Astrocyte (in vitro differentiated cells and primary cell): Measurements from ENCODE around the gene HS2ST1. TPM values are rescaled to one million over a fixed set of nuclear protein-coding genes. Genes with fewer than 3 reads are reported as not detected.

ENCODE experiments used
- DNase-seq: peaks from one replicate; pipeline ENCODE4 v3.0.0-alpha.2; 2010; ENCODE audit warnings: low read depth
- FAIRE-seq: peaks from 2 replicates; lab custom pipeline; 2011; peaks lifted over from hg19 to GRCh38; lab: Jason Lieb, UNC
- H2AFZ ChIP-seq: 2 replicates; pipeline ENCODE4 v1.6.0; 2012; ENCODE audit warnings: low read depth, low read length, inconsistent platforms
- H3K27ac ChIP-seq: 2 replicates; pipeline ENCODE4 v1.5.1; 2011; ENCODE audit warnings: low read depth, low read length, inconsistent platforms
- H3K27me3 ChIP-seq: 2 replicates; pipeline ENCODE4 v1.6.0; 2011; ENCODE audit warnings: low read length, inconsistent platforms; ENCODE audit not compliant: insufficient read depth
- H3K36me3 ChIP-seq: 2 replicates; pipeline ENCODE4 v1.5.1; 2011; ENCODE audit warnings: low read length, inconsistent platforms; ENCODE audit not compliant: insufficient read depth
- H3K4me1 ChIP-seq: 2 replicates; pipeline ENCODE4 v1.5.1; 2011; ENCODE audit warnings: low read length, inconsistent platforms; ENCODE audit not compliant: insufficient read depth
- H3K4me2 ChIP-seq: 2 replicates; pipeline ENCODE4 v1.6.0; 2012; ENCODE audit warnings: low read length, inconsistent platforms
- H3K4me3 ChIP-seq: 2 replicates; pipeline ENCODE4 v1.5.1; 2011; ENCODE audit warnings: low read depth, mild to moderate bottlenecking, low read length, inconsistent platforms; ENCODE audit not compliant: insufficient read depth
- H3K79me2 ChIP-seq: 2 replicates; pipeline ENCODE4 v1.6.0; 2012; ENCODE audit warnings: mild to moderate bottlenecking, low read length, inconsistent platforms; ENCODE audit not compliant: insufficient read depth
- H3K9ac ChIP-seq: 2 replicates; pipeline ENCODE4 v1.6.0; 2012; ENCODE audit warnings: mild to moderate bottlenecking, low read length, inconsistent platforms
- H3K9me3 ChIP-seq: 2 replicates; pipeline ENCODE4 v1.5.1; 2012; ENCODE audit warnings: low read depth, mild to moderate bottlenecking, low read length, inconsistent platforms; ENCODE audit not compliant: insufficient read depth
- H4K20me1 ChIP-seq: 2 replicates; pipeline ENCODE4 v1.6.0; 2012; ENCODE audit warnings: low read length, inconsistent platforms; ENCODE audit not compliant: insufficient read depth
- H3K27ac Mint-ChIP-seq: one replicate; pipeline ENCODE4 v1.8.0; 2021; ENCODE audit warnings: mild to moderate bottlenecking, mixed read lengths; ENCODE audit not compliant: unreplicated experiment
- H3K27me3 Mint-ChIP-seq: one replicate; pipeline ENCODE4 v1.8.0; 2021; ENCODE audit warnings: low read depth, mixed read lengths; ENCODE audit not compliant: unreplicated experiment
- H3K36me3 Mint-ChIP-seq: one replicate; pipeline ENCODE4 v1.8.0; 2021; ENCODE audit warnings: low read depth, mixed read lengths; ENCODE audit not compliant: unreplicated experiment
- H3K4me1 Mint-ChIP-seq: one replicate; pipeline ENCODE4 v1.8.0; 2021; ENCODE audit warnings: low read depth, mixed read lengths; ENCODE audit not compliant: unreplicated experiment
- H3K4me3 Mint-ChIP-seq: one replicate; pipeline ENCODE4 v1.8.0; 2021; ENCODE audit warnings: mild to moderate bottlenecking, moderate library complexity, mixed read lengths; ENCODE audit not compliant: unreplicated experiment
- H3K9me3 Mint-ChIP-seq: one replicate; pipeline ENCODE4 v1.8.0; 2021; ENCODE audit warnings: mild to moderate bottlenecking, mixed read lengths; ENCODE audit not compliant: unreplicated experiment
- EZH2 ChIP-seq: IDR thresholded peaks from 2 replicates; pipeline ENCODE4 v1.6.1; 2012; ENCODE audit warnings: mild to moderate bottlenecking, low read length, inconsistent platforms; ENCODE audit not compliant: insufficient read depth
- total RNA-seq: library from RNA; stranded (reverse); gene quantifications from 2 replicates; pipeline ENCODE4 v1.2.1, GENCODE V29; 2021
- TF ChIP-seq, protein P1 (sequence below): IDR thresholded peaks from 2 replicates; pipeline ENCODE4 v1.5.1; 2011; ENCODE audit warnings: low read depth, mild to moderate bottlenecking, inconsistent platforms, low read length, moderate library complexity; ENCODE audit not compliant: insufficient read depth

The HS2ST1 gene
- total RNA-seq, 1 donor from 2014 or later: 34.7 TPM

DNA sequence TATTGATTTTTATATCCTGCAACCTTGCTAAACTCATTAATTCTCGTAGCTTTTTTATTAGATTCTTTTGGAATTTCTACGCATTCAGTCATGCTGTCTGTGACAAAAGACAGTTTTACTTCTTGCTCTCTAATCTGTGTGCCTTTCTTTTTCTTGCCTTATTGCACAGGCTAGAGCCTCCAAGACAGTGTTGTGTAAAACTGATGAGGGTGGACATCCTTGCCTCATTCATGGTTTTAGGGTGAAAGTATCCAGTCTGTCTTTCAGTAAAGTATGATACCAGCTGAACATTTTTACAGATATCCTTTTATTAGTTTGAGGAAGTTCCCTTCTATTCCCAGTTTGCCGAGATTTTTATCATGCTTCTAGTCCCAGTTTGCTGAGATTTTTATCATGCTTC, 133.8 kb downstream of the HS2ST1 start:
- H3K4me1 ChIP-seq: no peaks in the 10 kb centered on the region
- H3K9me3 ChIP-seq: no peaks in the 10 kb centered on the region
- DNase-seq (no peak), FAIRE-seq (no peak)
- Mint-ChIP-seq H3K9me3 (no peaks in the 10 kb centered on the region), H3K4me3 (no peak overlapping the region), H3K27me3 (no peaks in the 10 kb centered on the region), H3K36me3 (no peaks in the 10 kb centered on the region), H3K4me1 (peaks cover 4% of the 10 kb centered on the region), H3K27ac (no peak overlapping the region)
- TF ChIP-seq EZH2: no peak
- TF ChIP-seq, protein P1, sequence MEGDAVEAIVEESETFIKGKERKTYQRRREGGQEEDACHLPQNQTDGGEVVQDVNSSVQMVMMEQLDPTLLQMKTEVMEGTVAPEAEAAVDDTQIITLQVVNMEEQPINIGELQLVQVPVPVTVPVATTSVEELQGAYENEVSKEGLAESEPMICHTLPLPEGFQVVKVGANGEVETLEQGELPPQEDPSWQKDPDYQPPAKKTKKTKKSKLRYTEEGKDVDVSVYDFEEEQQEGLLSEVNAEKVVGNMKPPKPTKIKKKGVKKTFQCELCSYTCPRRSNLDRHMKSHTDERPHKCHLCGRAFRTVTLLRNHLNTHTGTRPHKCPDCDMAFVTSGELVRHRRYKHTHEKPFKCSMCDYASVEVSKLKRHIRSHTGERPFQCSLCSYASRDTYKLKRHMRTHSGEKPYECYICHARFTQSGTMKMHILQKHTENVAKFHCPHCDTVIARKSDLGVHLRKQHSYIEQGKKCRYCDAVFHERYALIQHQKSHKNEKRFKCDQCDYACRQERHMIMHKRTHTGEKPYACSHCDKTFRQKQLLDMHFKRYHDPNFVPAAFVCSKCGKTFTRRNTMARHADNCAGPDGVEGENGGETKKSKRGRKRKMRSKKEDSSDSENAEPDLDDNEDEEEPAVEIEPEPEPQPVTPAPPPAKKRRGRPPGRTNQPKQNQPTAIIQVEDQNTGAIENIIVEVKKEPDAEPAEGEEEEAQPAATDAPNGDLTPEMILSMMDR: no peak
- no peak overlapping the region for H3K4me3 ChIP-seq
- H3K27me3 ChIP-seq: no peaks in the 10 kb centered on the region
- no peak overlapping the region for H3K9ac ChIP-seq
- H3K4me2 ChIP-seq: no peak overlapping the region
- H3K36me3 ChIP-seq: no peaks in the 10 kb centered on the region
- H3K27ac ChIP-seq: no peak overlapping the region
- H4K20me1 ChIP-seq: no peaks in the 10 kb centered on the region
- H3K79me2 ChIP-seq: peaks cover 4% of the 10 kb centered on the region
- H2AFZ ChIP-seq: no peak overlapping the region

DNA sequence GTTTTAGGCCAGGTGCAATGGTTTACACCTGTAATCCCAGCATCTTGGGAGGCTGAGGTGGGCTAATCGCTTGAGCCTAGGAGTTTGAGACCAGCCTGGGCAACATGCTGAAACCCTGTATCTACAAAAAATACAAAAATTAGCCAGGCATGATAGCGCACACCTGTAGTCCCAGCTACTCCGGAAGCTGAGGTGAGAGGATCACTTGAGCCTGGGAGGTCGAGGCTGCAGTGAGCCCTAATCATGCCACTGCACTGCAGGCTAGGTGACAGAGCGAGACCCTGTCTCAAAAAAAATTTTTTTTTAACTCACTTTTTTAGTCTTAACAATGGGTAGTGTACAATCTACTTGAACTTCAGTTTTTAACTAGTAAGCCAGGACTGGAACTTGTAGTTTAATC, 137.5 kb downstream of the HS2ST1 start:
- Histone ChIP-seq H3K27ac (no peak overlapping the region), H3K36me3 (no peaks in the 10 kb centered on the region), H3K4me2 (no peak overlapping the region), H3K4me1 (no peaks in the 10 kb centered on the region), H3K79me2 (peaks cover 4% of the 10 kb centered on the region), H3K4me3 (no peak overlapping the region), H3K27me3 (no peaks in the 10 kb centered on the region), H4K20me1 (peaks cover 7% of the 10 kb centered on the region), H3K9ac (no peak overlapping the region), H3K9me3 (no peaks in the 10 kb centered on the region), H2AFZ (no peak overlapping the region)
- DNase-seq (no peak), FAIRE-seq (no peak)
- H3K9me3 Mint-ChIP-seq: no peaks in the 10 kb centered on the region
- H3K4me3 Mint-ChIP-seq: no peak overlapping the region
- no peak overlapping the region for H3K27ac Mint-ChIP-seq
- TF ChIP-seq EZH2: no peak
- TF ChIP-seq, protein P1: no peak
- H3K27me3 Mint-ChIP-seq: no peaks in the 10 kb centered on the region
- no peaks in the 10 kb centered on the region for H3K36me3 Mint-ChIP-seq
- H3K4me1 Mint-ChIP-seq: no peaks in the 10 kb centered on the region

DNA sequence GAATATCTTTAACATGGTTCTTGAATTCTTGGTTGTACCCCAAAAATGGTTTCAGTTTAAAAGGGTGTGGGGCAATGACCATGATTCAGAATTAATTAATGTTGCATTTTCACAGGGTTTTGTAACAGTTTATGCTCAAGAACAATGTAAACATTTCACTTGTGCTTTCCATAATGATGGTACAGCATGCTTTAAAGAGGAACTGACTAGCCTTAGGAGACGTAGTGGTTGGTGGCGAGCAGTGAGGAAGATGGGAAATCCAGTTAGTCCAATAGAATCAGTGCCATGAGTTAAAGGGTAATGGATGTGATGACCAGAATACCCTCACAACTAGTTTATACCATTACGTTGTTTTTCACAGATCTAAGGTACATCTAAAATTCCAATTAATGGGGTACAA, 138.0 kb downstream of the HS2ST1 start:
- no peak overlapping the region for H3K4me3 Mint-ChIP-seq
- no peaks in the 10 kb centered on the region for H3K27me3 Mint-ChIP-seq
- no peak overlapping the region for H2AFZ ChIP-seq
- no peak overlapping the region for H3K4me2 ChIP-seq
- no peaks in the 10 kb centered on the region for H3K9me3 Mint-ChIP-seq
- H3K79me2 ChIP-seq: peaks cover 4% of the 10 kb centered on the region
- DNase-seq (no peak), FAIRE-seq (no peak)
- TF ChIP-seq, protein P1: no peak
- TF ChIP-seq EZH2: no peak
- no peaks in the 10 kb centered on the region for H3K4me1 ChIP-seq
- H3K27me3 ChIP-seq: no peaks in the 10 kb centered on the region
- peaks cover 7% of the 10 kb centered on the region for H4K20me1 ChIP-seq
- no peaks in the 10 kb centered on the region for H3K36me3 ChIP-seq
- H3K4me1 Mint-ChIP-seq: no peaks in the 10 kb centered on the region
- no peak overlapping the region for H3K27ac ChIP-seq
- no peaks in the 10 kb centered on the region for H3K36me3 Mint-ChIP-seq
- H3K27ac Mint-ChIP-seq: no peak overlapping the region
- H3K9ac ChIP-seq: no peak overlapping the region
- no peaks in the 10 kb centered on the region for H3K9me3 ChIP-seq
- H3K4me3 ChIP-seq: no peak overlapping the region
